Lower lobe of right lung (tissue), 2 donors: Measurements from ENCODE around the gene FAM170A. TPM values are rescaled to one million over a fixed set of nuclear protein-coding genes. Genes with fewer than 3 reads are reported as not detected.

ENCODE experiments used
- ATAC-seq, 2 donors: fragments of 200-7000 bp; cut with Tn5 transposase; one replicate each; pipeline ENCODE4 v1.9.1; 2020 to 2022; ENCODE audit warnings: mild to moderate bottlenecking in 2 of 2, moderate library complexity in 2 of 2
- DNase-seq: peaks from one replicate; pipeline ENCODE4 v3.0.0-alpha.2; 2020
- H3K27ac ChIP-seq: fragments of 200-600 bp; one replicate; pipeline ENCODE4 v1.8.0; 2022
- H3K27me3 ChIP-seq: fragments of 200-600 bp; one replicate; pipeline ENCODE4 v1.8.0; 2022; ENCODE audit warnings: low read depth
- H3K36me3 ChIP-seq: fragments of 200-600 bp; one replicate; pipeline ENCODE4 v1.8.0; 2022; ENCODE audit warnings: mild to moderate bottlenecking
- H3K4me1 ChIP-seq: fragments of 200-600 bp; one replicate; pipeline ENCODE4 v1.8.0; 2022
- H3K4me3 ChIP-seq: fragments of 200-600 bp; one replicate; pipeline ENCODE4 v1.8.0; 2022; ENCODE audit warnings: mild to moderate bottlenecking
- H3K9me3 ChIP-seq: fragments of 200-600 bp; one replicate; pipeline ENCODE4 v1.8.0; 2022
- CTCF ChIP-seq: fragments of 200-600 bp; IDR thresholded peaks from one replicate; pipeline ENCODE4 v1.8.0; 2022; ENCODE audit warnings: antibody characterized with exemption, mild to moderate bottlenecking
- intact Hi-C: fragments of 100-400 bp; cut with DNase I; formaldehyde crosslinking; loops from one replicate; pipeline ENCODE4 v1.11.0; 2022
- total RNA-seq: library from RNA; stranded (reverse); fragmentation: NEBNext Ultra II Directional; extraction: Animal tissue kit (Norgen Biotek cat#: 25700); gene quantifications from one replicate; pipeline ENCODE4 v1.2.1, GENCODE V29; 2021
- donor health status: DM: no; HTN: yes; CAD: no; lungs with severe emphysema.

FAM170A gene
- total RNA-seq, 1 donor from 2014 or later: not detected

GRCh38 chr5:119613937-119614336, 15.4 kb upstream of the FAM170A start:
- no peak for TF ChIP-seq CTCF
- no peaks in the 10 kb centered on the region for H3K9me3 ChIP-seq
- no peaks in the 10 kb centered on the region for H3K4me1 ChIP-seq
- H3K27ac ChIP-seq: no peak overlapping the region
- H3K4me3 ChIP-seq: no peak overlapping the region
- no peaks in the 10 kb centered on the region for H3K36me3 ChIP-seq
- ATAC-seq: no peak
- no peak for DNase-seq
- intact Hi-C loops: no loop called here
- H3K27me3 ChIP-seq: no peaks in the 10 kb centered on the region

- Histone ChIP-seq H3K36me3 (no peaks in the 10 kb centered on the region), H3K27ac (no peak overlapping the region), H3K4me1 (no peaks in the 10 kb centered on the region), H3K9me3 (no peaks in the 10 kb centered on the region), H3K4me3 (no peak overlapping the region), H3K27me3 (no peaks in the 10 kb centered on the region)
- no peak for DNase-seq
- intact Hi-C loops: no loop called here
- ATAC-seq: no peak
- TF ChIP-seq CTCF: no peak
Measured at GRCh38 chr5:119614838-119615237, 14.5 kb upstream of the FAM170A start.

- intact Hi-C loops: no loop called here
- Histone ChIP-seq H3K36me3 (no peaks in the 10 kb centered on the region), H3K27me3 (no peaks in the 10 kb centered on the region), H3K4me1 (no peaks in the 10 kb centered on the region), H3K4me3 (no peak overlapping the region), H3K9me3 (no peaks in the 10 kb centered on the region), H3K27ac (no peak overlapping the region)
- no peak for DNase-seq
- no peak for ATAC-seq
- no peak for TF ChIP-seq CTCF
Measured at GRCh38 chr5:119626086-119626485, 3.3 kb upstream of the FAM170A start.

- Histone ChIP-seq H3K27ac (no peak overlapping the region), H3K4me3 (no peak overlapping the region), H3K36me3 (no peaks in the 10 kb centered on the region), H3K4me1 (no peaks in the 10 kb centered on the region), H3K9me3 (no peaks in the 10 kb centered on the region), H3K27me3 (no peaks in the 10 kb centered on the region)
- TF ChIP-seq CTCF: no peak
- ATAC-seq (peak; percentile 21 to 83), DNase-seq (no peak)
- intact Hi-C loops: no loop called here
Measured at GRCh38 chr5:119630752-119631440, 1.5 kb downstream of the FAM170A start.

GRCh38 chr5:119631660-119632059, 2.3 kb downstream of the FAM170A start:
- Histone ChIP-seq H3K36me3 (no peaks in the 10 kb centered on the region), H3K4me3 (no peak overlapping the region), H3K4me1 (no peaks in the 10 kb centered on the region), H3K27me3 (no peaks in the 10 kb centered on the region), H3K27ac (no peak overlapping the region), H3K9me3 (no peaks in the 10 kb centered on the region)
- intact Hi-C loops: no loop called here
- TF ChIP-seq CTCF: no peak
- DNase-seq (no peak), ATAC-seq (no peak)
